Esophagus squamous epithelium (tissue), 5 donors: ENCODE results near the gene NEDD8. TPM values are rescaled to one million over a fixed set of nuclear protein-coding genes. Genes with fewer than 3 reads are reported as not detected.
"Not testable (repeated sequence)": the region's sequence is repeated elsewhere in the genome, so short reads cannot be mapped to it uniquely, and the experiment has no call there.

ENCODE experiments used
- DNase-seq: peaks from one replicate; lab custom pipeline; 2025; lab: John Stamatoyannopoulos, UW
- H3K27ac ChIP-seq, 4 donors: fragments of 200-600 bp; sonication (generic); one replicate each; pipeline ENCODE4 v1.5.1; 2016 to 2019; ENCODE audit warnings: mild to moderate bottlenecking in 1 of 4
- H3K27me3 ChIP-seq, 4 donors: fragments of 200-600 bp; sonication (generic); 1 replicate in 3 of 4; 2 replicates in 1 of 4; pipeline versions ENCODE4 v1.5.1 to v1.6.0; 2017 to 2021; ENCODE audit warnings: antibody characterized with exemption in 1 of 4
- H3K36me3 ChIP-seq, 3 donors: fragments of 200-600 bp; sonication (generic); one replicate each; pipeline ENCODE4 v1.5.1; 2016 to 2019
- H3K4me1 ChIP-seq, 3 donors: fragments of 200-600 bp; sonication (generic); one replicate each; pipeline ENCODE4 v1.5.1; 2017 to 2019
- H3K4me3 ChIP-seq, 4 donors: fragments of 200-600 bp; sonication (generic); 1 replicate in 3 of 4; 2 replicates in 1 of 4; pipeline ENCODE4 v1.5.1; 2016 to 2019; ENCODE audit warnings: mild to moderate bottlenecking in 2 of 4, moderate library complexity in 1 of 4
- H3K9me3 ChIP-seq, 3 donors: fragments of 200-600 bp; sonication (generic); one replicate each; pipeline ENCODE4 v1.5.1; 2016 to 2019
- POLR2A ChIP-seq, 4 donors: fragments of 450-650 bp; IDR thresholded peaks; one replicate each; pipeline ENCODE4 v1.6.1; 2017; ENCODE audit warnings: antibody characterized with exemption in 4 of 4, mild to moderate bottlenecking in 4 of 4, moderate library complexity in 3 of 4
- WGBS, 2 donors: methylation state at CpG; one replicate each; pipeline ENCODE4 v1.1.5; 2018; 5-methylcytosine and 5-hydroxymethylcytosine counted together
- intact Hi-C: fragments of 100-400 bp; cut with DNase I; formaldehyde crosslinking; loops from one replicate; pipeline ENCODE4 v1.15.0; 2022
- total RNA-seq, 4 donors: library from RNA; depleted of rRNA; stranded (reverse); fragments of >200 nt; gene quantifications; one replicate each; pipeline ENCODE4 v1.1.0, GENCODE V29; 2016
- TF ChIP-seq, protein P1 (sequence below), 6 experiments: fragments of 450-650 bp in 4 of 6; fragments of 200-600 bp in 2 of 6; sonication (generic) in 2 of 6; IDR thresholded peaks; one replicate each; pipeline ENCODE4 v1.5.1; 2016 to 2019; ENCODE audit warnings: antibody characterized with exemption in 6 of 6, mild to moderate bottlenecking in 4 of 6, moderate library complexity in 4 of 6
- donor health status: DM: yes; HTN: yes; CAD: no.

NEDD8 gene
- total RNA-seq, 4 donors from 2014 or later = 93.1 to 182 (median 121) TPM

GRCh38 chr14:24246765-24247212, 14.6 kb upstream of the NEDD8 start:
- Histone ChIP-seq H3K4me1 (peaks cover 0 to 15% (median 4%) of the 10 kb centered on the region in 3 donors), H3K4me3 (no peak overlapping the region), H3K9me3 (no peaks in the 10 kb centered on the region), H3K36me3 (peaks cover 0 to 41% (median 4%) of the 10 kb centered on the region in 3 donors), H3K27ac (peak overlapping the region in 3 of 4 donors; percentile 30 to 65 (median 43)), H3K27me3 (no peaks in the 10 kb centered on the region)
- intact Hi-C loops = no loop called here
- 75 to 79% methylated on average over 2 to 3 of the region's 3 CpGs for WGBS, 2 donors
- TF ChIP-seq POLR2A (IDR thresholded peaks at IDR 0.05) = no peak
- TF ChIP-seq, protein P1, sequence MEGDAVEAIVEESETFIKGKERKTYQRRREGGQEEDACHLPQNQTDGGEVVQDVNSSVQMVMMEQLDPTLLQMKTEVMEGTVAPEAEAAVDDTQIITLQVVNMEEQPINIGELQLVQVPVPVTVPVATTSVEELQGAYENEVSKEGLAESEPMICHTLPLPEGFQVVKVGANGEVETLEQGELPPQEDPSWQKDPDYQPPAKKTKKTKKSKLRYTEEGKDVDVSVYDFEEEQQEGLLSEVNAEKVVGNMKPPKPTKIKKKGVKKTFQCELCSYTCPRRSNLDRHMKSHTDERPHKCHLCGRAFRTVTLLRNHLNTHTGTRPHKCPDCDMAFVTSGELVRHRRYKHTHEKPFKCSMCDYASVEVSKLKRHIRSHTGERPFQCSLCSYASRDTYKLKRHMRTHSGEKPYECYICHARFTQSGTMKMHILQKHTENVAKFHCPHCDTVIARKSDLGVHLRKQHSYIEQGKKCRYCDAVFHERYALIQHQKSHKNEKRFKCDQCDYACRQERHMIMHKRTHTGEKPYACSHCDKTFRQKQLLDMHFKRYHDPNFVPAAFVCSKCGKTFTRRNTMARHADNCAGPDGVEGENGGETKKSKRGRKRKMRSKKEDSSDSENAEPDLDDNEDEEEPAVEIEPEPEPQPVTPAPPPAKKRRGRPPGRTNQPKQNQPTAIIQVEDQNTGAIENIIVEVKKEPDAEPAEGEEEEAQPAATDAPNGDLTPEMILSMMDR (IDR thresholded peaks at IDR 0.05) = no peak
- no peak for DNase-seq

DNA sequence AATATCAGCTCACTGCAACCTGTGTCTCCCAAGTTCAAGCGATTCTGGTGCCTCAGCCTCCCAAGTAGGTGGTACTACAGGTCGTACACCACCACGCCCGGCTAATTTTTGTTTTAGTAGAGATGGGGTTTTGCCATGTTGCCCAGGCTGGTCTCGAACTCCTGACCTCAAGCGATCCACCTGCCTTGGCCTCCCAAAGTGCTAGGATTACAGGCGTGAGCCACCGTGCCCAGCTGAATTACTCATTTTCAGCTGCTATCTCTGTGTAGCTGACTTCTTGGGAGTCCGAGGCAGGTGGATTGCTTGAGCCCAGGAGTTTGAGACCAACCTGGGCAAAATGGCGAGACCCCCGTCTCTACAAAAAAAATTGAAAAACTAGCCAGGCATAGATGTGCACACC, 13.2 kb upstream of the NEDD8 start:
- Histone ChIP-seq H3K4me1 (peaks cover 6 to 30% (median 17%) of the 10 kb centered on the region in 3 donors), H3K36me3 (peaks cover 3 to 37% (median 5%) of the 10 kb centered on the region in 3 donors)
- DNase-seq, H3K9me3 ChIP-seq, H3K4me3 ChIP-seq, intact Hi-C loops, H3K27me3 ChIP-seq, H3K27ac ChIP-seq: not testable (repeated sequence)
- 92 to 93% methylated on average over 8 to 10 of the region's 11 CpGs for WGBS, 2 donors

DNA sequence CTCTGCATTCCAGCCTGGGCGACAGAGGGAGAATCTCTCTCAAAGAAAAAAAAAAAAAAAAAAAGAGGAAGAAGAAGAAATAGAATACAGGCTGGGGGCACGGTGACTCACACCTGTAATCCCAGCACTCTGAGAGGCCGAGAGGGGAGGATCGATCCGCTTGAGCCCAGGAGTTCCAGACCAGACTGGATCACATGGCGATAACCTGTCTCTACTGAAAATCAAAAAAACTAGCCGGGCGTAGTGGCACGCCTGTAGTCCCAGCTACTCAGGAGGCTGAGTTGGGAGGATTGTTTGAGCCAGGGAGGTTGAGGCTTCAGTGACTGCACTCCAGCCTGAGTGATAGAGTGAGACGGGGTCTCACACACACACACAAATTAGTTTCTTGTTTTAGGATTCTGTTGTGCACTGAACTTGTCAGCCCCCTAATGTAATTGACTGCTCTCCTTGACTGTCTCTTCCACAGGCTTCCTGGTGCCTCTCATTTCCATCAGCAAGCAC, 11.2 kb upstream of the NEDD8 start:
- intact Hi-C loops = loop anchor here (2.0 kb wide), 1 partner anchor 55 kb away; the partner anchor contains the start of genes DHRS1 and NOP9
- Histone ChIP-seq H3K4me1 (peaks cover 14 to 49% (median 28%) of the 10 kb centered on the region in 3 donors), H3K36me3 (peaks cover 10 to 38% (median 12%) of the 10 kb centered on the region in 3 donors), H3K27me3 (no peaks in the 10 kb centered on the region), H3K27ac (peak overlapping the region; percentile 97 to 99 (median 98)), H3K9me3 (no peaks in the 10 kb centered on the region), H3K4me3 (peak overlapping the region; percentile 58 to 76 (median 66))
- TF ChIP-seq POLR2A (IDR thresholded peaks at IDR 0.05) = no peak
- TF ChIP-seq, protein P1 (IDR thresholded peaks at IDR 0.05) = no peak
- WGBS, 2 donors = 40 to 53% methylated on average over 9 to 10 of the region's 10 CpGs
- DNase-seq = no peak

- intact Hi-C loops = loop anchor here (2.0 kb wide), 1 partner anchor 57 kb away; the partner anchor contains the start of genes DHRS1 and NOP9
Observed at GRCh38 chr14:24241829-24242443, 9.8 kb upstream of the NEDD8 start.

DNA sequence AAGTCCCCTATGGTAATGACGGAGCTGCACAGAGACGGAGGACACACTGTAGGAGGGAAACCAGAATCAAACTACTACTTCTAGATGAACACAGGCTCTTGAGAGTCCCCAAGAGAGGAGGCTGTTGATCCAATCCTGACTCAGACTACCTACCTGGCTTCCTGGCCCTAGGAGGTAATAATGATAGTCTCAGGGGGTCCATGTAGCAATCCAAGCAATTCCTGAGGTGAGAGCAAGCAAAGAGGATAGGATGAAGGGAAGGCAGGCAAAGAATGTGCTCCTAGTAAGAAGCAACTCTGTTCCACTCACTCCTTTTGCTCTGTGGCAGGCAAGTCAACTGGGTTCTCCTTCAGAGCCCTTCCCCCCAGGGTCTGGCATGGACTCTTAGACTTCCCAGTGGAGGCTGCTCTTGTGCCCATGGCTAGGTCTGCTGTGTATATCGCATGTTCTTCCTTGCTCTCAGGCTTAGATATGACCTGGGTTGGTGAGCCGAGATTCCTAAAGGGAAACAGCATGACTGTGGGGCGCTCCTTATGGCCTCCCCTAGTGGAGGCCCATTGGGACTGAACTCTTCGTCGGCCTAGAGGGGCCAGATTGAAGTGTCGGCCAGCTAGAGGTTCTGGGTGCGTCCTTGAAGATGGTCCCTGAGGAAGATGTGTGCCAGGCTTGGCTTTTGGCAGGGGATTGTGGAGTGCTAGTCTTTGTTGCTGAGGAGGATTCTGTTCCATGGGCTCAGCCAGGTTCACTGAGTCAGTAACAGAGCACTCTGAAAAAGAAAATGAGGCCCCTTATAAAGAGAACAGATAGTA, 8.1 kb upstream of the NEDD8 start:
- DNase-seq = no peak
- intact Hi-C loops = no loop called here
- no peaks in the 10 kb centered on the region for H3K9me3 ChIP-seq
- TF ChIP-seq POLR2A (IDR thresholded peaks at IDR 0.05) = no peak
- TF ChIP-seq, protein P1 (IDR thresholded peaks at IDR 0.05) = no peak
- no peaks in the 10 kb centered on the region for H3K27me3 ChIP-seq
- WGBS, 2 donors = 80 to 100% methylated on average over 3 to 5 of the region's 9 CpGs
- H3K4me1 ChIP-seq = peaks cover 14 to 60% (median 28%) of the 10 kb centered on the region in 3 donors
- peak overlapping the region; percentile 47 to 99 (median 98) for H3K27ac ChIP-seq
- peak overlapping the region in 2 of 4 donors; percentile 69 to 76 for H3K4me3 ChIP-seq
- peaks cover 10 to 61% (median 26%) of the 10 kb centered on the region in 3 donors for H3K36me3 ChIP-seq

More at GRCh38 chr14:24241829-24242443, 9.8 kb upstream of the NEDD8 start:
- Histone ChIP-seq H3K4me3 (peak overlapping the region; percentile 58 to 76 (median 66)), H3K27ac (peak overlapping the region; percentile 97 to 99 (median 98)), H3K27me3 (no peaks in the 10 kb centered on the region), H3K4me1 (peaks cover 14 to 56% (median 28%) of the 10 kb centered on the region in 3 donors), H3K9me3 (no peaks in the 10 kb centered on the region), H3K36me3 (peaks cover 10 to 45% (median 22%) of the 10 kb centered on the region in 3 donors)
- 0 to 1% methylated on average over 5 to 7 of the region's 39 CpGs for WGBS, 2 donors
- DNase-seq = peak; percentile 88
- TF ChIP-seq, protein P1 (IDR thresholded peaks at IDR 0.05) = peak; percentile 49 to 91 (median 79)
- TF ChIP-seq POLR2A (IDR thresholded peaks at IDR 0.05) = no peak
